C4-2B (cell line): ENCODE data around the gene ZFAND6.

ENCODE experiments used
- H3K27ac ChIP-seq: fragments of 450-650 bp; 2 replicates; pipeline ENCODE4 v1.5.1; 2017
- CTCF ChIP-seq: fragments of 450-650 bp; conservative IDR thresholded peaks from 2 replicates; pipeline ENCODE4 v1.5.1; 2017; ENCODE audit warnings: mild to moderate bottlenecking
- ZFX ChIP-seq: fragments of 450-650 bp; IDR thresholded peaks from 2 replicates; pipeline ENCODE4 v1.6.1; 2017

Gene ZFAND6

GRCh38 chr15:80072285-80072994 lies 13.0 kb downstream of the ZFAND6 start:
- H3K27ac ChIP-seq: no peak overlapping the region

GRCh38 chr15:80073197-80073596 lies 13.7 kb downstream of the ZFAND6 start:
- no peak for TF ChIP-seq CTCF
- no peak for TF ChIP-seq ZFX
- H3K27ac ChIP-seq: no peak overlapping the region

More at GRCh38 chr15:80072285-80072994, 13.0 kb downstream of the ZFAND6 start:
- TF ChIP-seq ZFX (no peak), CTCF (no peak)

- H3K27ac ChIP-seq: no peak overlapping the region
- TF ChIP-seq CTCF (no peak), ZFX (no peak)
Observed at GRCh38 chr15:80076321-80077318, 17.1 kb downstream of the ZFAND6 start.

DNA sequence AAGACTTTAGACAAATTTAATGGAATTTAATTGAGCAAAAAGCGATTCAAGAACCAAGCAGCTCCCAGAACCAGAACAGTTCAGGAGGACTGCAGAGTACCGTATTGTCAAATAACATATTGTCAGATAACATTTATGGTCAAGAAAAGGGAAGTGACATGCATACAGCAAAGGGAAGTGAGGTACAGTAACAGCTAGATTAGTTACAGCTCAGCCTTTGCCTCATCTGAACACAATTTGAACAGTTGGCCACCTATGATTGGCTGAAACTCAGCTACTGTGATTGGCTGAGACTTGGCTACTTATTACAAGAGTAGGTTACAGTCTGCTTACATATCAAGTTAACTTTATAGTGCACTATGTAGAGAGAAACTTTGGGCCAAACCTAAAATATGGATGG lies 21.9 kb downstream of the ZFAND6 start:
- no peak overlapping the region for H3K27ac ChIP-seq
- TF ChIP-seq ZFX (no peak), CTCF (no peak)

GRCh38 chr15:80087104-80087503 lies 27.6 kb downstream of the ZFAND6 start:
- no peak; the same call in 1 of the 2 replicates for TF ChIP-seq CTCF
- TF ChIP-seq ZFX: no peak
- H3K27ac ChIP-seq: no peak overlapping the region

DNA sequence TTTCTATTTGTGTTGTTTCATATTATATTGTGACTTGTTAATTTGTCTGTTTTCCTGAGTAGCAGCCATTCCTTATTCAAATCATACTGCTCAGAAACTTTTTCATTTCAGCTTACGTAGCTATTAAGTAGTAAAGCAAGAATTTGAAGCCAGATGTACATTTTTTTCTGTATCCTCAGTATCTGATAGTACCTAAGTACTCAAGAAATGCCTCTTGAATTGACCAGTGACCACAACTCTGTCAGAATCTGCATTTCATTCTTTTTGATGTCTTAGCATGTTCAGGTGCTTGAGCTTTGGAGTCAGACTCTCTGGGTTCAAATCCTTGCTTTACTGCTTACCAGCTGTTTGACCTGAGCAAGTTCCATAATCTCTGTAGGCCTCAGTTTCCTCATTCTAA lies 30.6 kb downstream of the ZFAND6 start:
- TF ChIP-seq ZFX (no peak), CTCF (no peak)
- no peak overlapping the region for H3K27ac ChIP-seq
